ENCODE data around the gene BCL6. TPM values are rescaled to one million over a fixed set of nuclear protein-coding genes. Genes with fewer than 3 reads are reported as not detected.

BCL6 gene
- total and polyA plus RNA-seq, 9 donors: 46.3 to 91.1 (median 54.7) TPM

GRCh38 chr3:187713504-187713903 lies 31.8 kb downstream of the BCL6 start:
- intact Hi-C loops (cut with DNase I): loop anchor here in 2 of 4 donors (5.0 to 10.0 kb wide), 3 partner anchors 399 to 1099 kb away; partner anchors contain the start of gene AHSG (in 1 of the 2)

GRCh38 chr3:187709155-187709554 lies 36.1 kb downstream of the BCL6 start:
- Histone ChIP-seq H3K27ac (no peak overlapping the region), H3K4me3 (no peak overlapping the region), H3K9me3 (no peaks in the 10 kb centered on the region), H3K36me3 (no peaks in the 10 kb centered on the region), H3K4me1 (ENCODE audit: insufficient read depth) (no peaks in the 10 kb centered on the region), H3K27me3 (no peaks in the 10 kb centered on the region)
- WGBS, 3 donors: 73 to 80% (median 79%) methylated on average over 4 of the region's 4 CpGs
- intact Hi-C loops (cut with DNase I): no loop called here
- DNase-seq: no peak
- no peak for TF ChIP-seq EP300 (IDR thresholded peaks at IDR 0.05)
- no peak for TF ChIP-seq CTCF (IDR thresholded peaks at IDR 0.05)
- no peak for TF ChIP-seq POLR2A (IDR thresholded peaks at IDR 0.05)

More at GRCh38 chr3:187713504-187713903, 31.8 kb downstream of the BCL6 start:
- 77 to 84% (median 84%) methylated on average over 2 of the region's 2 CpGs for WGBS, 3 donors
- Histone ChIP-seq H3K9me3 (no peaks in the 10 kb centered on the region), H3K27me3 (no peaks in the 10 kb centered on the region), H3K27ac (no peak overlapping the region), H3K36me3 (no peaks in the 10 kb centered on the region), H3K4me1 (ENCODE audit: insufficient read depth) (no peaks in the 10 kb centered on the region), H3K4me3 (no peak overlapping the region)
- DNase-seq: no peak
- TF ChIP-seq POLR2A (IDR thresholded peaks at IDR 0.05): no peak
- no peak for TF ChIP-seq CTCF (IDR thresholded peaks at IDR 0.05)

- no peaks in the 10 kb centered on the region for H3K9me3 ChIP-seq
- TF ChIP-seq EP300 (IDR thresholded peaks at IDR 0.05): no peak
- no peak for TF ChIP-seq POLR2A (IDR thresholded peaks at IDR 0.05)
- no peak for TF ChIP-seq CTCF (IDR thresholded peaks at IDR 0.05)
- DNase-seq: no peak
Measured at GRCh38 chr3:187708696-187709095, 36.6 kb downstream of the BCL6 start.

GRCh38 chr3:187706971-187707370 lies 38.3 kb downstream of the BCL6 start:
- DNase-seq: no peak
- no peak for TF ChIP-seq EP300 (IDR thresholded peaks at IDR 0.05)
- TF ChIP-seq POLR2A (IDR thresholded peaks at IDR 0.05): no peak
- no peak for TF ChIP-seq CTCF (IDR thresholded peaks at IDR 0.05)
- WGBS, 3 donors: 94 to 99% (median 95%) methylated on average over 2 of the region's 2 CpGs
- H3K4me3 ChIP-seq: no peak overlapping the region
- no peaks in the 10 kb centered on the region for H3K4me1 ChIP-seq (ENCODE audit: insufficient read depth)
- no peak overlapping the region for H3K27ac ChIP-seq
- intact Hi-C loops (cut with DNase I): no loop called here
- no peaks in the 10 kb centered on the region for H3K36me3 ChIP-seq
- no peaks in the 10 kb centered on the region for H3K9me3 ChIP-seq
- no peaks in the 10 kb centered on the region for H3K27me3 ChIP-seq

More at GRCh38 chr3:187708696-187709095, 36.6 kb downstream of the BCL6 start:
- Histone ChIP-seq H3K27ac (no peak overlapping the region), H3K36me3 (no peaks in the 10 kb centered on the region), H3K27me3 (no peaks in the 10 kb centered on the region), H3K4me1 (ENCODE audit: insufficient read depth) (no peaks in the 10 kb centered on the region), H3K4me3 (no peak overlapping the region)
- intact Hi-C loops (cut with DNase I): no loop called here

GRCh38 chr3:187705164-187705563 lies 40.1 kb downstream of the BCL6 start:
- no peaks in the 10 kb centered on the region for H3K4me1 ChIP-seq (ENCODE audit: insufficient read depth)
- H3K4me3 ChIP-seq: no peak overlapping the region
- TF ChIP-seq POLR2A (IDR thresholded peaks at IDR 0.05) (no peak), CTCF (IDR thresholded peaks at IDR 0.05) (no peak), EP300 (IDR thresholded peaks at IDR 0.05) (no peak)
- DNase-seq: no peak
- no peaks in the 10 kb centered on the region for H3K36me3 ChIP-seq
- intact Hi-C loops (cut with DNase I): no loop called here
- H3K27ac ChIP-seq: no peak overlapping the region
- no peaks in the 10 kb centered on the region for H3K27me3 ChIP-seq
- no peaks in the 10 kb centered on the region for H3K9me3 ChIP-seq

Data from ovary (tissue), 9 donors.